ENCODE results near the gene BPTF. TPM values are rescaled to one million over a fixed set of nuclear protein-coding genes. Genes with fewer than 3 reads are reported as not detected.
"Not testable (repeated sequence)": the region's sequence is repeated elsewhere in the genome, so short reads cannot be mapped to it uniquely, and the experiment has no call there.

The BPTF gene
- total and polyA plus RNA-seq, 2 of the 13 experiments (the other 11 are each of a cell fraction or from before 2014, with no cell fraction given), result 43.5 to 66.1 TPM

- intact Hi-C loops (cut with micrococcal nuclease; ENCODE audit: unreplicated experiment); H2AFZ ChIP-seq (ENCODE audit: low read length); H3K9me3 ChIP-seq (ENCODE audit: low read length); BruUV-seq (replicated peaks); DNase-seq (ENCODE audit: low spot score); in situ Hi-C loops (cut with HindIII; ENCODE audit: extremely low pct_ligation_motif_present, low pct_unique_long_range_greater_than_20kb); H3K36me3 ChIP-seq (replicated peaks in 1 of 2; ENCODE audit: control insufficient read depth in 1 of 2, insufficient read depth in 2 of 2, low read length in 2 of 2); FAIRE-seq: not testable (repeated sequence)
- ChIA-PET CTCF (ENCODE audit: low intra/inter-chr PET ratio, low total read pairs) (interaction anchor here (2.4 kb wide), 1 partner anchor 25 kb away, joined by 25 read pairs; no protein-coding TSS in a partner anchor), POLR2A (interaction anchor here (1.0 to 1.4 kb wide), 2 partner anchors 43 to 108 kb away, joined by 4 to 9 read pairs; partner anchors contain the start of gene NOL11)
- Histone ChIP-seq H3K79me2 (ENCODE audit: insufficient read depth, low read length) (peaks cover 50% of the 10 kb centered on the region), H3K9ac (ENCODE audit: insufficient read depth, low read depth, low read length) (peak overlapping the region; percentile 91), H4K20me1 (ENCODE audit: insufficient read depth, low read length) (peaks cover 26% of the 10 kb centered on the region), H3K4me3 (replicated peaks in 1 of 3; ENCODE audit: insufficient read depth in 1 of 3, low read depth in 2 of 3, low read length in 3 of 3) (peak overlapping the region; percentile 90 to 100 (median 93)), H3K4me1 (ENCODE audit: insufficient read depth, low read length) (peaks cover 52% of the 10 kb centered on the region), H3K27ac (ENCODE audit: extremely low read length, insufficient read depth, low read length) (peak overlapping the region; percentile 74), H3K27me3 (ENCODE audit: control insufficient read depth in 1 of 2, insufficient read depth in 2 of 2, low read length in 2 of 2) (peaks cover 0 to 12% of the 10 kb centered on the region in 2 experiments; a peak in 1 of 5 replicates), H3K4me2 (ENCODE audit: low read depth, low read length) (peak overlapping the region; percentile 92)
- ATAC-seq, result peak; percentile 29
- WGBS (ENCODE audit: low lambda C conversion rate), result 2% methylated on average over 38 of the region's 94 CpGs
- TF ChIP-seq KDM5A (IDR thresholded peaks at IDR 0.05; ENCODE audit: borderline replicate concordance, low read length) (peak; percentile 14; the same call in 1 of the 2 replicates), ZBED4 (CRISPR knock-in tag; IDR thresholded peaks at IDR 0.05; ENCODE audit: borderline replicate concordance) (0 out of 2 replicates have a peak, but pooled peaks have one; percentile 31), HDAC2 (CRISPR knock-in tag; IDR thresholded peaks at IDR 0.05) (peak; percentile 21; the same call in 1 of the 2 replicates), SAP130 (CRISPR knock-in tag; IDR thresholded peaks at IDR 0.05; ENCODE audit: low read depth) (peak; percentile 54; the same call in 1 of the 2 replicates), AHR (CRISPR knock-in tag; IDR thresholded peaks at IDR 0.05) (peak; percentile 67; the same call in 1 of the 2 replicates), TGIF2 (CRISPR knock-in tag; IDR thresholded peaks at IDR 0.05) (peak; percentile 29; the same call in 1 of the 2 replicates), KMT2A (CRISPR knock-in tag; IDR thresholded peaks at IDR 0.05) (0 out of 2 replicates have a peak, but pooled peaks have one; percentile 29), SALL2 (CRISPR knock-in tag; IDR thresholded peaks at IDR 0.05) (0 out of 2 replicates have a peak, but pooled peaks have one; percentile 34), ETS1 (CRISPR knock-in tag; IDR thresholded peaks at IDR 0.05) (0 out of 2 replicates have a peak, but pooled peaks have one; percentile 1), PATZ1 (CRISPR knock-in tag; IDR thresholded peaks at IDR 0.05) (peak; percentile 53), RBFOX2 (IDR thresholded peaks at IDR 0.05; ENCODE audit: low read depth, low read length) (peak; percentile 12; the same call in 1 of the 2 replicates), MYC (CRISPR knock-in tag; IDR thresholded peaks at IDR 0.05; ENCODE audit: borderline replicate concordance) (peak; percentile 20; the same call in 1 of the 2 replicates), MXD1 (CRISPR knock-in tag; IDR thresholded peaks at IDR 0.05) (peak; percentile 36; the same call in 1 of the 2 replicates), SALL1 (CRISPR knock-in tag; IDR thresholded peaks at IDR 0.05) (peak; percentile 31; the same call in 1 of the 2 replicates)
These were observed 611 bp downstream of the BPTF start for GRCh38 chr17:67825627-67826601.

Measured in HepG2 (cell line).